ENCODE results near the gene SAA4.
"Not testable (repeated sequence)": the region's sequence is repeated elsewhere in the genome, so short reads cannot be mapped to it uniquely, and the experiment has no call there.

DNA sequence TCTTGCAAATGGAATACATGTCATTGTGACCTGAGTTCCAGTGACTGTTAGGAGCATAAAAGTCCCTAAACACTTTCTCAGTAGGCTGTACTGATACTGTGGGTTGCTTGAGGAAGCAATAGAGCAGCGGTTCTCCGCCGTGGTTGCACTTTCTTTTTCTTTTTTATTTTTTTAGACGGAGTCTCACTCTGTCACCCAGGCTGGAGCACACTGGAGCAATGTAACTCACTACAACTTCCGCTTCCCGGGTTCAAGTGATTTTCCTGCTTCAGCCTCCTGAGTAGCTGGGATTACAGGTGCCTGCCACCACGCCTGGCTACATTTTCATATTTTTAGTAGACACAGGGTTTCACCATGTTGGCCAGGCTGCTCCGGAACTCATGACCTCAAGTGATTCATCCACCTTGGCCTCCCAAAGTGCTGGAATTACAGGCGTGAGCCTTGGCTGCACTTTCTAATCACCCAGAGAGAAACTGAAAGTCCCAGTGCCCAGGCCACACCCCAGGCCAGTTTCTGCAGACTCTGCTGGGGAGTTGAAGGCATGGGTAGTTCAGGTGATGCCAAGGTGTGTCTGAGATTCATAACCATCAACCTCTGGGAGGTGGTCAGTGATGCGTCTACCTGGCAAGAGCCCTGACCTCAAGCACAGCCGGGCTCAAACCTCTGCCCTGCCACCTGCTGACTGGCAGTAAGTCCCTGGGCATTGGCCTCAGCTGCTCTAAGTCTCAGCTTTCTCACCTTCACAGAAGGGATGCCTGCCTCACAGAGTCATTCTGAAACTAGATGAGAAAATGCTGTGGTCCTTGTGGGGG, 10.0 kb upstream of the SAA4 start:
- not testable (repeated sequence) for TF ChIP-seq CTCF (IDR thresholded peaks at IDR 0.05; ENCODE audit: poor library complexity, severe bottlenecking); EZH2 (IDR thresholded peaks at IDR 0.05; ENCODE audit: borderline replicate concordance, insufficient read depth, low read length, poor library complexity, severe bottlenecking); POLR2AphosphoS5 (IDR thresholded peaks at IDR 0.05); SMC3 (conservative IDR thresholded peaks at IDR 0.05; ENCODE audit: poor library complexity); MXI1 (conservative IDR thresholded peaks at IDR 0.05; ENCODE audit: poor library complexity, severe bottlenecking); EP300 (conservative IDR thresholded peaks at IDR 0.05; ENCODE audit: poor library complexity, severe bottlenecking); TAF1 (IDR thresholded peaks at IDR 0.05; ENCODE audit: low read depth); RAD21 (conservative IDR thresholded peaks at IDR 0.05)
- TF ChIP-seq, protein P1, sequence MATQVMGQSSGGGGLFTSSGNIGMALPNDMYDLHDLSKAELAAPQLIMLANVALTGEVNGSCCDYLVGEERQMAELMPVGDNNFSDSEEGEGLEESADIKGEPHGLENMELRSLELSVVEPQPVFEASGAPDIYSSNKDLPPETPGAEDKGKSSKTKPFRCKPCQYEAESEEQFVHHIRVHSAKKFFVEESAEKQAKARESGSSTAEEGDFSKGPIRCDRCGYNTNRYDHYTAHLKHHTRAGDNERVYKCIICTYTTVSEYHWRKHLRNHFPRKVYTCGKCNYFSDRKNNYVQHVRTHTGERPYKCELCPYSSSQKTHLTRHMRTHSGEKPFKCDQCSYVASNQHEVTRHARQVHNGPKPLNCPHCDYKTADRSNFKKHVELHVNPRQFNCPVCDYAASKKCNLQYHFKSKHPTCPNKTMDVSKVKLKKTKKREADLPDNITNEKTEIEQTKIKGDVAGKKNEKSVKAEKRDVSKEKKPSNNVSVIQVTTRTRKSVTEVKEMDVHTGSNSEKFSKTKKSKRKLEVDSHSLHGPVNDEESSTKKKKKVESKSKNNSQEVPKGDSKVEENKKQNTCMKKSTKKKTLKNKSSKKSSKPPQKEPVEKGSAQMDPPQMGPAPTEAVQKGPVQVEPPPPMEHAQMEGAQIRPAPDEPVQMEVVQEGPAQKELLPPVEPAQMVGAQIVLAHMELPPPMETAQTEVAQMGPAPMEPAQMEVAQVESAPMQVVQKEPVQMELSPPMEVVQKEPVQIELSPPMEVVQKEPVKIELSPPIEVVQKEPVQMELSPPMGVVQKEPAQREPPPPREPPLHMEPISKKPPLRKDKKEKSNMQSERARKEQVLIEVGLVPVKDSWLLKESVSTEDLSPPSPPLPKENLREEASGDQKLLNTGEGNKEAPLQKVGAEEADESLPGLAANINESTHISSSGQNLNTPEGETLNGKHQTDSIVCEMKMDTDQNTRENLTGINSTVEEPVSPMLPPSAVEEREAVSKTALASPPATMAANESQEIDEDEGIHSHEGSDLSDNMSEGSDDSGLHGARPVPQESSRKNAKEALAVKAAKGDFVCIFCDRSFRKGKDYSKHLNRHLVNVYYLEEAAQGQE (IDR thresholded peaks at IDR 0.05; ENCODE audit: borderline replicate concordance): not testable (repeated sequence)
